Naive B cell (primary cell): ENCODE measurements around the gene FAM25A. TPM values are rescaled to one million over a fixed set of nuclear protein-coding genes. Genes with fewer than 3 reads are reported as not detected.
"Not testable (repeated sequence)": the region's sequence is repeated elsewhere in the genome, so short reads cannot be mapped to it uniquely, and the experiment has no call there.

Experiments
- ATAC-seq, 2 donors: fragments of 150-1000 bp; cut with Tn5 transposase; 2 replicates each; pipeline ENCODE4 v1.10.0; 2021; ENCODE audit warnings: low read depth in 2 of 2, mild to moderate bottlenecking in 2 of 2, moderate library complexity in 2 of 2
- DNase-seq: peaks from one replicate; pipeline ENCODE4 v3.0.0; 2022
- H3K27ac Mint-ChIP-seq, 6 donors: one replicate each; pipeline ENCODE4 v1.8.0; 2020 to 2022; ENCODE audit warnings: mild to moderate bottlenecking in 6 of 6, mixed read lengths in 6 of 6, moderate library complexity in 5 of 6, inconsistent platforms in 2 of 6
- H3K27me3 Mint-ChIP-seq, 3 donors: one replicate each; pipeline ENCODE4 v1.8.0; 2021 to 2022; ENCODE audit warnings: mixed read lengths in 3 of 3, mild to moderate bottlenecking in 1 of 3
- H3K36me3 Mint-ChIP-seq, 2 donors: one replicate each; pipeline ENCODE4 v1.8.0; 2020 to 2022; ENCODE audit warnings: mixed read lengths in 2 of 2, inconsistent platforms in 1 of 2, mild to moderate bottlenecking in 1 of 2
- H3K4me1 Mint-ChIP-seq, 3 donors: one replicate each; pipeline ENCODE4 v1.8.0; 2020 to 2022; ENCODE audit warnings: mixed read lengths in 3 of 3, inconsistent platforms in 1 of 3, mild to moderate bottlenecking in 1 of 3, moderate library complexity in 1 of 3
- H3K4me3 Mint-ChIP-seq, 8 donors: one replicate each; pipeline ENCODE4 v1.8.0; 2020 to 2022; ENCODE audit warnings: mild to moderate bottlenecking in 8 of 8, mixed read lengths in 8 of 8, moderate library complexity in 8 of 8, inconsistent platforms in 2 of 8
- H3K9me3 Mint-ChIP-seq, 7 donors: one replicate each; pipeline ENCODE4 v1.8.0; 2020 to 2022; ENCODE audit warnings: mixed read lengths in 7 of 7, mild to moderate bottlenecking in 5 of 7, inconsistent platforms in 2 of 7, moderate library complexity in 1 of 7
- polyA plus RNA-seq, 6 donors: library from polyadenylated mRNA; unstranded; fragments of 300-500 nt; fragmentation: Illumina TruSeq; gene quantifications; one replicate each; pipeline ENCODE4 v1.2.3, GENCODE V29; 2021; ENCODE audit warnings: low read depth in 6 of 6

Gene FAM25A
- not detected for polyA plus RNA-seq

GRCh38 chr10:87020056-87020455 lies at the start of gene FAM25A:
Gene FAM25A, plus strand, starts transcription at chr10:87020294. Its CDS starts 31 bp downstream, at chr10:87020325.
- H3K36me3 Mint-ChIP-seq, H3K9me3 Mint-ChIP-seq, H3K4me1 Mint-ChIP-seq, H3K4me3 Mint-ChIP-seq, ATAC-seq, H3K27ac Mint-ChIP-seq, DNase-seq: not testable (repeated sequence)
- H3K27me3 Mint-ChIP-seq, result peaks cover 0 to 10% (median 0%) of the 10 kb centered on the region in 3 donors

DNA sequence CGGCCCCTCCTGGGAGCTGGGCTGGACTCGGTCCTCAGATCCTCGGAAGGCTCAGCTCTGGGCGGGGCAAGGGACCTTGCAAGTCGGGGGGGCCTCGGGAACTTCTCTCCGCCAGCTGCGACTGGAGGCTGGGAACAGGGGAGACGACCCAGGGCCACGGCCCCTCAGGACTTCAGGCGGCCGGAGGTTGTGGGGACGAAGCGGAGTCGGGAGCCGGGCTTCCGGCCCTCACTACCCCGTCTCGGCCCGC lies 49.2 kb upstream of the FAM25A start:
- ATAC-seq (peak in 1 of 2 donors; percentile 20), DNase-seq (no peak)
- no peaks in the 10 kb centered on the region for H3K36me3 Mint-ChIP-seq
- H3K9me3 Mint-ChIP-seq, result peaks cover 0 to 4% (median 0%) of the 10 kb centered on the region in 7 donors
- H3K4me1 Mint-ChIP-seq, result peaks cover 21 to 37% (median 25%) of the 10 kb centered on the region in 3 donors
- H3K27ac Mint-ChIP-seq, result peak overlapping the region in 5 of 6 donors; percentile 7 to 94 (median 82)
- H3K27me3 Mint-ChIP-seq, result peaks cover 8 to 24% (median 15%) of the 10 kb centered on the region in 3 donors
- peak overlapping the region; percentile 83 to 95 (median 86) for H3K4me3 Mint-ChIP-seq

DNA sequence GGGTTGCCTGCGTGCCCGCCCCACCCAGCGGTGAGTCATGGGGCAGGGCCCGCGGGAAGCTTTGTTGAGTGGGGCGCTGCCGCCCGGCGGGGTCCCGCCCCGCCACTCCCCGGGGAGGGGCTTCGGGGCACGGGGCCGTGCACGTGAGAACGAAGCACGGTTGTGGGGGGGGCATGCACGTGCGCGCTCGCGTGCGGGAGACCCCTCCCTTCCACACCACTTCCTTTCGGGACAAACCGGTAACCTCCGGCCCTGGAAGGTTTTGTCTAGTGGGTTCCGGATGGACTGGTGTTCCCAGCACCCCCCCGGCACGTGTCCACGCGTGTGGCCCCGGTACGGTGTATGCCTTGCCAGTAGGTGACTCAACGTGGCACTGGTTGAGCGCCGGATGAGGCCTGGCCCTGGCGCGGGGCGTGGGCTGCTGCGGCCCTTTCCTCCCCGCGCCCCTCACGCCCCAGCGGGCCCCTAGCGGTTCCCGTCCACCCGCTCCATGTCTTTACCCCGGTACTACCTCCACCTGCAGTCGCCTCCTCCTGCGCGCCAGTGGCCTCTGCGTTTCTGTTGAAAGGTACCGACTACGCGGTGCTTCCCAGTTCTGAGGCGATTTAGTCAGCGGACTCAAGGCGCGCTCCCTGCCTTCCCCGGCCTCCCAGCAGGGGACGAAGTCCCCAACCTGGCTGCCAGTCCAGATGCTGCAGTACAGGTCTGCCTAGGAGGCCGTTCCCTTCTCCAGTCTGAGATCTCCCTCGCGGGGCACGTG lies 48.7 kb upstream of the FAM25A start:
- Mint-ChIP-seq H3K27ac (peak overlapping the region; percentile 49 to 94 (median 87)), H3K4me3 (peak overlapping the region; percentile 83 to 95 (median 90)), H3K9me3 (peaks cover 0 to 4% (median 0%) of the 10 kb centered on the region in 7 donors), H3K27me3 (peaks cover 8 to 22% (median 14%) of the 10 kb centered on the region in 3 donors), H3K36me3 (no peaks in the 10 kb centered on the region), H3K4me1 (peaks cover 18 to 32% (median 20%) of the 10 kb centered on the region in 3 donors)
- ATAC-seq (peak; percentile 87 to 89), DNase-seq (peak; percentile 80)

- Mint-ChIP-seq H3K4me1 (peaks cover 15 to 25% (median 16%) of the 10 kb centered on the region in 3 donors), H3K9me3 (peaks cover 0 to 4% (median 0%) of the 10 kb centered on the region in 7 donors), H3K27me3 (peaks cover 6 to 20% (median 8%) of the 10 kb centered on the region in 3 donors), H3K36me3 (no peaks in the 10 kb centered on the region), H3K4me3 (peak overlapping the region; percentile 37 to 91 (median 76)), H3K27ac (peak overlapping the region; percentile 26 to 95 (median 49))
- DNase-seq (no peak), ATAC-seq (no peak)
Observed at GRCh38 chr10:86972613-86973380, 47.3 kb upstream of the FAM25A start.

DNA sequence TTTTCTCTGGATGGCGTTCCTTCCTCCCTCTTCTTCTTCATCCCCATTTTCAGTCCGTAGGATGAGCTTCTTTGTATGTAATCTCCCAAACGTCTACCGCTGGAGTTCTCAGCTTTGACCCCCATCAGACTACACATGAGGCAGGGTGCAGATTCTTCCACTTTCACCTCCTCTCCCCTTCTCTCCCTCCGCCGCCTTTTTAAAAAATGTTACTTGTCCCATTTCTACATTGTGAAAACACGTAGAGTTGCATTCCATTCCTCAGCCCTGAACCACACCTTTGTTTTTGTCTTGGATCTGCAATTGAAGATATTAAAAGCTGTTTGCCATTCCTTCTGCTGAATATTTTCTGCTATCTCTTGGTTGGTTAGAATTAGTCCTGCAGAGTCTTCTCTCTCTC lies 45.6 kb upstream of the FAM25A start:
- H3K9me3 Mint-ChIP-seq, result peaks cover 0 to 4% (median 0%) of the 10 kb centered on the region in 7 donors
- H3K4me3 Mint-ChIP-seq, result peak overlapping the region in 1 of 8 donors; percentile 37
- peaks cover 15 to 20% (median 16%) of the 10 kb centered on the region in 3 donors for H3K4me1 Mint-ChIP-seq
- no peak for ATAC-seq
- no peaks in the 10 kb centered on the region for H3K36me3 Mint-ChIP-seq
- peak overlapping the region in 2 of 6 donors; percentile 33 to 38 for H3K27ac Mint-ChIP-seq
- H3K27me3 Mint-ChIP-seq, result peaks cover 8 to 15% (median 15%) of the 10 kb centered on the region in 3 donors
- DNase-seq, result no peak

DNA sequence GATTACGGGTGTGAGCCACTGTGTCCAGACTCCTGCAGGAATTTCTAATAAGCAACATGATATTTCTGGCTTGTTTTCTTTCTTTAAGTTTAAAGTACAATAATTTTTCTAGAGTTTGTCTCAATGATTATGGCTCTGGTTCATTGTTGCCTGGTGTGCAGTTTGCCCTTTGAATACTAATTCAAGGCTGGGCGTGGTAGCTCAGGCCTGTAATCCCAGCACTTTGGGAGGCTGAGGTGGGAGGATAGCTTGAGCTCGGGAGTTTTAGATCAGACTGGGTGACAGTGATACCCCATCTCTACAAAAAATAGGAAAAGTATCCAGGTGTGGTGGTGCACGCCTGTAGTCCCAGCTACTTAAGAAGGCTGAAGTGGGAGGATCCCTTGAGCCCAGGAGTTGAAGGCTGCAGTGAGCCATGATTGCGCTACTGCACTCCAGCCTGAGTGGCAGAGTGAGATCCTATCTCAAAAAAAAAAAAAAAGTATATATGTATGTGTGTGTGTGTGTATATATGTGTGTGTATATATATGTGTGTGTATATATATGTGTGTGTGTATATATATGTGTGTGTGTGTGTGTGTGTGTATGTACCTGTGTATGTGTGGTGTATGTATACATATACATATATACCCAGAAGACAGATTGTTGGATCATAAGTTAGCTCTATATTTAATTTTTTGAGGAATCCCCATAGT lies 43.6 kb upstream of the FAM25A start:
- H3K36me3 Mint-ChIP-seq, result no peaks in the 10 kb centered on the region
- peaks cover 0 to 4% (median 0%) of the 10 kb centered on the region in 7 donors for H3K9me3 Mint-ChIP-seq
- H3K27ac Mint-ChIP-seq, result no peak overlapping the region
- peaks cover 7 to 28% (median 8%) of the 10 kb centered on the region in 3 donors for H3K27me3 Mint-ChIP-seq
- peaks cover 9 to 13% (median 11%) of the 10 kb centered on the region in 3 donors for H3K4me1 Mint-ChIP-seq
- DNase-seq (no peak), ATAC-seq (no peak)
- H3K4me3 Mint-ChIP-seq, result no peak overlapping the region

DNA sequence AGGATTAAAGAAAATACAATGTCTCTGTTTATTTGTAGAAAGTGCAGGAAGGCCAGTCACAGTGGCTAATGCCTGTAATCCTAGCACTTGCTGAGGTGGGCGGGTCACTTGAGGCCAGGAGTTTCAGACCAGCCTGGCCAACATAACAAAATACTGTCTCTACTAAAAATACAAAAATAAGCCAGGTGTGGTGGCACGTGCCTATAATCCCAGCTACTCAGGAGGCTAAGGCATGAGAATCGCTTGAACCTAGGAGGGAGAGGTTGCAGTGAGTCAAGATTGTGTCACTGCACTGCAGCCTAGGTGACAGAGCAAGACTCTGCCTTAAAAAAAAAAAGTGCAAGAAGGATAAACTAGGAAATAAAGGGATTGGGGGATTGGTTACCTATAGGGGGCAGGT lies 41.6 kb upstream of the FAM25A start:
- peaks cover 7 to 20% (median 15%) of the 10 kb centered on the region in 3 donors for H3K27me3 Mint-ChIP-seq
- not testable (repeated sequence) for H3K27ac Mint-ChIP-seq, H3K4me1 Mint-ChIP-seq, DNase-seq, H3K9me3 Mint-ChIP-seq, ATAC-seq, H3K4me3 Mint-ChIP-seq, H3K36me3 Mint-ChIP-seq

DNA sequence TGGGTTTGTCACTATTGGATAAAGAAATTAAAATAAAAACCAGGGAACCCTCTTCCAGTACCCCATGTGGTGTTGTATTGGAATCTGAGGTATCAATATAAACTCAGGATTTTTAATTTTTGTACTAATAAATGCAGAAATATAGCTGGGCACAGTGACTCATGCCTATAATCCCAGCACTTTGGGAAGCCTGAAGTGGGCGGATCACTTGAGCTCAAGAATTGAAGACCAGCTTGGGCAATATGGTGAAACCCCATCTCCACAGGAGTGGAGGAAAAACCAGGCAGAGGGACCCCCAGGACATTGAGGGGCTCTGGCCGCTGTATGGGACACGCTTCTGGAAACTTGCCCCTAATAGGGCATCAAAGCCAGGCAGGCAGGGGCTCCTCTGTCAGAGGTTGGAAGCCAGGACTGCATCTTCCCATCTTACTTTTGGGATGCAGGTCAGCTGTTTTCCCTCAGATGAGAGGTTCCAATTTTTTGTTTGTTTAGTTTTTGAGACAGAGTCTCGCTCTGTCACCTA lies 40.7 kb upstream of the FAM25A start:
- no peaks in the 10 kb centered on the region for H3K36me3 Mint-ChIP-seq
- no peaks in the 10 kb centered on the region for H3K9me3 Mint-ChIP-seq
- H3K27me3 Mint-ChIP-seq, result peaks cover 7 to 20% (median 13%) of the 10 kb centered on the region in 3 donors
- ATAC-seq, result no peak
- H3K4me1 Mint-ChIP-seq, result no peaks in the 10 kb centered on the region
- H3K4me3 Mint-ChIP-seq, result no peak overlapping the region
- H3K27ac Mint-ChIP-seq, result no peak overlapping the region
- DNase-seq, result no peak

DNA sequence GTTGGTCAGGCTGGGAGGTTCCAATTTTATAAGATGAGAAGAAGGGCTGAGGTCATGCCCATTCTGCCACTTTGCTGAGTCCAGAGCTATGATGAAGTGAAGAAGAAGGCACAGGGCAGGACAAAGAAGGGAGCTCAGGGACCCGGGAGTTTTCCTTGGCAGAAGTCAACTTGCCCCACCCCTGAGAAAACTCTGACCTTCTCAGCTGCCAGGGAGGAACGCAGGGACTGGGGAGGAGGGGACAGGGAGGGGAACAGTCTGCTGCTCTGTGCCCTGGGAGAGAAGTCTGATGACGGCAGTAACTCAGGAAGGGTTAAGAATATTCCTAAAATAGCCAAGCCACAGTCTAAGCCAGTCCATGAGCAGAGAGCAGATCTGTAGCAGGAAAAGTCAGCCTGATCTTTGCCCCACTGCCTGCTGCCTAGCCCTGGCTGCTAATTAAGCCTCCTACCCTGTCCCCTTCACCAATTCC lies 40.1 kb upstream of the FAM25A start:
- Mint-ChIP-seq H3K9me3 (no peaks in the 10 kb centered on the region), H3K4me3 (no peak overlapping the region), H3K36me3 (no peaks in the 10 kb centered on the region), H3K27ac (peak overlapping the region in 2 of 6 donors; percentile 27 to 36), H3K4me1 (no peaks in the 10 kb centered on the region), H3K27me3 (peaks cover 7 to 20% (median 11%) of the 10 kb centered on the region in 3 donors)
- DNase-seq (no peak), ATAC-seq (no peak)

DNA sequence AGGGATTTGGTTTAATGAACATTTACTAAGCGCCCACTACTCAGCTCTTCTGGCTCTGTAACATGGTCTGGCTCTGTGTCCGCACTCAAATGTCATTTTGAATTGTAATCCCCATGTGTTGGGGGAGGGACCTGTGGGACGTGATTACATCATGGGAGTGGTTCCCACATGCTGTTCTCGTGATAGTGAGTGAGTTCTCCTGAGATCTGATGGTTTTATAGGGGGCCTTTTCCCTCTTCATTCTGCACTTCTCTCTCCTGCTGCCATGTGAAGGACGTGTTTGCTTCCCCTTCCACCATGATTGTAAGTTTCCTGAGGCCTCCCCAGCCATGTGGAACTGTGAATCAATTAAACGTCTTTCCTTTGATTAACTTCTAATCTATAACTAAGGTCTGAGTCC lies 39.1 kb upstream of the FAM25A start:
- H3K9me3 Mint-ChIP-seq, H3K36me3 Mint-ChIP-seq, H3K4me3 Mint-ChIP-seq, DNase-seq, ATAC-seq, H3K27ac Mint-ChIP-seq, H3K4me1 Mint-ChIP-seq: not testable (repeated sequence)
- H3K27me3 Mint-ChIP-seq, result peaks cover 7 to 20% (median 11%) of the 10 kb centered on the region in 3 donors

DNA sequence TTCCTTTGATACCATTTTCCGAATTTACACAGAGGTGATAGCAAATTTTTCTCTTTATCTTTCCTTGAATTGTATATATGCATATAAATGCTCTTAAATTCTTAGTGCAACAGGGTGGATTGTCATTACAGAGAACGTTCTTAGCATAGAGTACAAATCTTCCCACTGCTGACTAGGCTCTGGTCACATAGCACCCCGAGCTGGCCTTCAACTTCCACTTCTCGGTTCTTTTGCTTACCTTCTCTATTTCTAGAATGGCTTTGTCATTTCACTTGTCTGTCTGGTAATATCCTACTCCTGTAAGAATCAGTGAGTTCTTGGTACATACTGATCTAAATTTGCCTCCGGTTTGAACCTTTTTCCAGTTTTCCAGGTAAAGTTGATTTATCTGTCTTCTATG lies 38.4 kb upstream of the FAM25A start:
- H3K4me3 Mint-ChIP-seq, result no peak overlapping the region
- H3K27ac Mint-ChIP-seq, result peak overlapping the region in 1 of 6 donors; percentile 15
- ATAC-seq (no peak), DNase-seq (no peak)
- H3K27me3 Mint-ChIP-seq, result peaks cover 7 to 21% (median 11%) of the 10 kb centered on the region in 3 donors
- no peaks in the 10 kb centered on the region for H3K4me1 Mint-ChIP-seq
- H3K9me3 Mint-ChIP-seq, result peaks cover 0 to 3% (median 0%) of the 10 kb centered on the region in 7 donors
- H3K36me3 Mint-ChIP-seq, result no peaks in the 10 kb centered on the region

GRCh38 chr10:86984498-86984897 lies 35.6 kb upstream of the FAM25A start:
- not testable (repeated sequence) for H3K27ac Mint-ChIP-seq, H3K9me3 Mint-ChIP-seq, H3K36me3 Mint-ChIP-seq, H3K4me1 Mint-ChIP-seq, ATAC-seq, H3K4me3 Mint-ChIP-seq, DNase-seq
- H3K27me3 Mint-ChIP-seq, result peaks cover 14 to 40% (median 21%) of the 10 kb centered on the region in 3 donors

DNA sequence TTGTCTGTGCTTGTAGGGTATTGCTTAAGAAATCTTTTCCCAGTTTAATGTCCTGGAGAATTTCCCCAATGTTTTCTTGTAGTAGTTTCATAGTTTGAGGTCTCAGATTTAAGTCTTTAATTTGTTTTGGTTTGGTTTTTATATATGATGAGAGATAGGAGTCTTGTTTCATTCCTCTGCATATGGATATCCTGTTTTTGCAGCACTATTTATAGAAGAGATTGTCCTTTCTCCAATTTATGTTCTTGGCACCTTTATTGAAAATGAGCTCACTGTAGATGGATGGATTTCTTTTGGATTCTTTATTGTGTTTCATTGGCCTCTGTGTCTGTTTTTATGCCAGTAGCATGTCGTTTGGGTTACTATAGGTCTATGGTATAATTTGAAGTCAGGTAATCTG lies 31.6 kb upstream of the FAM25A start:
- ATAC-seq, result no peak
- H3K4me1 Mint-ChIP-seq, result no peaks in the 10 kb centered on the region
- H3K27me3 Mint-ChIP-seq, result peaks cover 23 to 41% (median 29%) of the 10 kb centered on the region in 3 donors
- H3K27ac Mint-ChIP-seq, result no peak overlapping the region
- peaks cover 0 to 3% (median 0%) of the 10 kb centered on the region in 7 donors for H3K9me3 Mint-ChIP-seq
- DNase-seq, result no peak
- H3K4me3 Mint-ChIP-seq, result no peak overlapping the region
- H3K36me3 Mint-ChIP-seq, result no peaks in the 10 kb centered on the region
